NCI-H2107 (cell line): ENCODE results near the gene THSD4.

Experiments used
- DNase-seq: peaks from one replicate; lab custom pipeline; 2025; lab: John Stamatoyannopoulos, UW

The THSD4 gene

GRCh38 chr15:71496336-71496955 lies 381.2 kb downstream of the THSD4 start:
- no peak for DNase-seq

- DNase-seq: no peak
These were observed 386.2 kb downstream of the THSD4 start for GRCh38 chr15:71501344-71502076.

- DNase-seq: no peak
These were observed 386.8 kb downstream of the THSD4 start for GRCh38 chr15:71502077-71502432.

- no peak for DNase-seq
These were observed 390.7 kb downstream of the THSD4 start for GRCh38 chr15:71505962-71506361.

- no peak for DNase-seq
These were observed 391.7 kb downstream of the THSD4 start for GRCh38 chr15:71506946-71507345.

- no peak for DNase-seq
These were observed 392.9 kb downstream of the THSD4 start for GRCh38 chr15:71508081-71508682.

GRCh38 chr15:71509139-71509538 lies 393.9 kb downstream of the THSD4 start:
- DNase-seq: no peak

GRCh38 chr15:71510763-71511162 lies 395.5 kb downstream of the THSD4 start:
- DNase-seq: no peak

- no peak for DNase-seq
These were observed 396.8 kb downstream of the THSD4 start for GRCh38 chr15:71511796-71512681.

- no peak for DNase-seq
These were observed 397.4 kb downstream of the THSD4 start for GRCh38 chr15:71512682-71513006.

- DNase-seq: no peak
These were observed 400.3 kb downstream of the THSD4 start for GRCh38 chr15:71515375-71516186.

GRCh38 chr15:71517751-71518150 lies 402.5 kb downstream of the THSD4 start:
- no peak for DNase-seq

- no peak for DNase-seq
These were observed 403.4 kb downstream of the THSD4 start for GRCh38 chr15:71518661-71519060.

- no peak for DNase-seq
These were observed 411.0 kb downstream of the THSD4 start for GRCh38 chr15:71526060-71526820.

- no peak for DNase-seq
These were observed 414.1 kb downstream of the THSD4 start for GRCh38 chr15:71529361-71529760.

GRCh38 chr15:71530116-71530515 lies 414.8 kb downstream of the THSD4 start:
- DNase-seq: no peak

- no peak for DNase-seq
These were observed 417.7 kb downstream of the THSD4 start for GRCh38 chr15:71532994-71533393.

GRCh38 chr15:71538181-71538580 lies 422.9 kb downstream of the THSD4 start:
- DNase-seq: no peak

GRCh38 chr15:71541746-71542145 lies 426.5 kb downstream of the THSD4 start:
- DNase-seq: no peak

GRCh38 chr15:71542836-71543235 lies 427.6 kb downstream of the THSD4 start:
- no peak for DNase-seq

- DNase-seq: no peak
These were observed 428.1 kb downstream of the THSD4 start for GRCh38 chr15:71543413-71543812.
